Astrocyte of the hippocampus (primary cell): Measurements from ENCODE around the gene CHIC2.
"Not testable (repeated sequence)": the region's sequence is repeated elsewhere in the genome, so short reads cannot be mapped to it uniquely, and the experiment has no call there.

Experiments
- DNase-seq: peaks from one replicate; pipeline ENCODE4 v3.0.0; 2011; ENCODE audit warnings: low read depth, low spot score

Gene CHIC2

DNA sequence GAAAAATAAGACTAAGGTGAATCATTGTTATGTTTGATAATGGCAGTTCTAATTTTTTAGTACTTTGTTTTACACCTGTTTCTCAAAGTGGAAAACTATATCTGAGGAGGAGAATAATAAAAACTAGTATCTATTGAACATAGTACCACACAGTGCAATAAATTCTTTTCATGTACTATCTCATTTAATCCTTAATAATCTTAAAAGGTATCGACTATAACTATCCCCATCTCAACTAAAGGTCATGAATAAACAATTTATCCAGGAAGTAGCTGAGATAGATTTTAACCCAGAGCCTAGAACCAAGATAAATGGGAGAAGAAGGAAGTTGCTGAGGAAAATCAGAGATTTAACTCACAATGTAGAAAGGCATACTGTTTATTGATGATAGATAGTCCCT, 2.5 kb downstream of the CHIC2 start:
- no peak for DNase-seq

DNA sequence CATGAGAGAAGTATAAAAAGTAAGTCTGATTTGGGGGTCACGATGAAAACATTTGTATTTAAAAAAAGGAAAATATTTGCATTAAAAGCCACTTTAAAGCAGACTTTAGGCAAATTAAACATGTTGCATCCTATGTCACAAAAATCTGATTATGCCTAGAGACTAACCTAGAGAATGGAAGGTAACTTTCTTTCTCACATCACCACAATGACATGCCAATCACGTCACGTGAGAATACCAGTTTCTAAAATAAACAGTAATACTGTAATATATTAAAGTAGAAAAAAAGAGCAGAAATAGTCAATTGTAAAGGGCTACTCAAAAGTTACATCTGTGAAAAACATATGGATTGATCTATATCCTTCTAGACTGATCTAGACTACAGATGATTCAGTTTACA, 3.3 kb downstream of the CHIC2 start:
- no peak for DNase-seq

DNA sequence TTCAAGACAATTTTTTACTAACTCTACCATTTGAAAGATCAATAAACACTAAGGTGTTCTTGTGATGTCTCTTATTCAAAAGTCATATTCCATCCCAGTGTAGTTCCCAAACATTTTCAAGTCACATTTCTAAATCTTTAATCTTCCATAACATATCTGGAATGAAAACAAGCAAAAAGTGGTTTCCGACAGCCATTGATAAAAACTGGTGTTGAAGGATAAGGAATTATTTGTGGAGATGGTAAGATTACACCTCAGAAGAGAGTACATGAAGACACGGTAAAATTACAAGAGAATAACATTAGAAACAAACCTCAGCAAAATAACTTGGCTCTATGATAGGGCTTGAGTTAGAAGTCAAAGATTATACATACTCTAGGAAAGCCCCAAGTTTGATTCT, 4.3 kb downstream of the CHIC2 start:
- no peak for DNase-seq

DNA sequence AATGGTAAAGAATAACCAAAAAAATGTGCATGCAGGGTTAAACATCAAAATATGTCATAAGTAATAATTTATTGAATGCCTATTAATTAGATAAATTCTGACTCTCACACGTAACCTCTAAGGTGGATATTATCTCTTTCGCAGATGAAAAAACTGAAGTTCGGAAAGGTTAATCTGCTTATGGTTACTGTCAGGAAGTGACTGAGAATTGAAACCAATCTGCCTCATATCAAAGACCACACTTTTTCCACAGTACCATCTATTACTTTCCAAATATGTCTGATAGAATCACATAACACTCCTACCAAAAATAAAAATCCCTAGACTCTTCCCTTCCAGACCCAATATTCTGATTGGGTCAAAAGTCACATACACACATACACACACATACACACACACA, 6.2 kb downstream of the CHIC2 start:
- DNase-seq = no peak

DNA sequence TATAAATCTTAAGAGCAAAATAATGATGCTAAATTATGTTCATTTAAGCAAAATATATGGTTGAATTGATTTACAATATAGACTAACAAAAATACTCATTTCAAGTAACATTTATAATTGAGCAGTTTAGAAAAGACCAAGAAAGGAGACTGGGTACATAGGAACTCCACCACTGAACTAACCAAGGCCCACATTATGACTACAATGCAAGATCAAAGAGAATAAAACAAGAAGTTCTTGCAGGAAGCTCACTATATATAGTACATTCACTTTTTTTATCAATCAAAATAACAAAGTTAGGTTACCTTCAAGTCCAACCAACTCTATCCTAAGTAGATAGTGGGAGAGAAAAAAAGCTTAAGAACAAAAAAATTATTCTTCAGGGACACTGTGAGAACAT, 8.0 kb downstream of the CHIC2 start:
- no peak for DNase-seq

DNA sequence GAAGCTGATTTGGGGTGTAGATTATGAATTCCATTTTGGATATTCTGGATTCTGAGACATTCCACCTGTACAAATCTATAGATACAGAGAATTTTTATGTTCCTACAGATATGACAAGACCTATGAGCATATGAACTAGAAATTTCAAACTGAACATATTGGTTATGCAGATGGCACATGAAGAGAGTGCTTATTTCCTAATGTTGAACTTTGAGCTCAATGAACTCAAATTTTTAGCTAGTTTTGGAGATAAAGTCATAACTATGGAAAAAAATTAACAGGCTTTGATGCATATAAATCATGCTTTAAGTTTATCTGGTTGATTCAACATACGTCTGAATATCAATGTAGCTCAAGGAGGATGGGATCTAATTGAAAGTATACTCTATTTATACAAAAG, 8.9 kb downstream of the CHIC2 start:
- DNase-seq = no peak

DNA sequence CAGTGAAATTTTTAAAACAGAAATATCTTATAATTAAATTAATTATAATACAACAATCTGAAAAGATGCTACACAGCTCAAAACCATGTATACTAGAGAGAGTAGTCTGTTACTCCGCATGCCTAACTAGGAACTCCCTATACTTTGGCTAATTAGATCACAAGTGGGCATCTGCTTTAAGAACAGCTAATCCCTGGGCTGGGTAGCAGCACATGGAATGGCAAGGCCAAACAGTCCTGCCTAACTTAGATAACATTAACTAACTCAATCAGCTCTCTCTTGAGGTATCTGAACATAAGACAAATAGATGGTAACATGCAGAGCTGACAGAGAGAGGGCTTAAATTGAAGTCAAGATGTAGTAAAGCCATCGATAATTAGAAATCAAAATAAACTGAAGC, 9.9 kb downstream of the CHIC2 start:
- DNase-seq = no peak

DNA sequence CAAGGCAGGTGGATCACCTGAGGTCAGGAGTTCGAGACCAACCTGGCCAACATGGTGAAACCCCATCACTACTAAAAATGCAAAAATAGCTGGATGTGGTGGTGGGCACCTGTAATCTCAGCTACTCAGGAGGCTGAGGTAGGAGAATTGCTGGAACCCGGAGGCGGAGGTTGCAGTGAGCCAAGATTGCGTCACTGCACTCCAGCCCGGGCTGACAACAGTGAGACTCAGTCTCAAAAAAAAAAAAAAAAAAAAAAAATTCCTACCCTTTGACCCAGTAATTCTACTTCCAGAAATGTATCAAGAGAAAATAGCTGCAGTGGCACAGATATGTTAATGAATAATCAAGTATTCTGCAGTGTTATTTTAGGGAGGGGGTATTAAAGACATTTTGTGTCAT, 11.1 kb downstream of the CHIC2 start:
- DNase-seq = not testable (repeated sequence)

DNA sequence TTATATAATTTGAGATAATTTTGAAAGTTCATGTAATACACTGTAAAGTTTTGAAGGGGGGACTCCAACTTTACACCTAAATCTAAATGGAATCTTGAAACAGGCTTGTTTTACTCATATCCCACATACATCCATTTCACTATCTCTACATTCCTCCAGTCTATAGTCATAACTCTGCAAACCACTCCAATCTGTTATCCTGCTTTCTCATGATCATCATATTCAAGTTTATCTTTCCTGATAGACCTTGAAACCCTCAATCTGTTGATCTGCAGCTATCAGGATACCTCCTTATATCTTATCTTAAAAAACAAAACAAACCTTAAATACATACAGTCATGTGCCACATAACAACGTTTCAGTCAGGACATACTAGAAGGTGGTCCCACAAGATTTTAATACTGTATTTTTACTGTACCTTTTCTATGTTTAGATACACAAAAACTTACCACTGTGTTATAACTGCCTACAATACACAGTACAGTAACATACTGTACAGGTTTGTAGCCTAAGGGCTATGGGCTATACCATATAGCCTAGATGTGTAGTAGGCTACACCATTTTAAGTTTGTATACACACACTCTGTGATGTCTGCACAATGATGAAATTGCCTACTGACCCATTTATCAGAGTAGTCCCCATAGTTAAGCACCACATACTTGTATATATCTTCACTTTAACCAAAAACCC, 14.0 kb downstream of the CHIC2 start:
- DNase-seq = no peak

DNA sequence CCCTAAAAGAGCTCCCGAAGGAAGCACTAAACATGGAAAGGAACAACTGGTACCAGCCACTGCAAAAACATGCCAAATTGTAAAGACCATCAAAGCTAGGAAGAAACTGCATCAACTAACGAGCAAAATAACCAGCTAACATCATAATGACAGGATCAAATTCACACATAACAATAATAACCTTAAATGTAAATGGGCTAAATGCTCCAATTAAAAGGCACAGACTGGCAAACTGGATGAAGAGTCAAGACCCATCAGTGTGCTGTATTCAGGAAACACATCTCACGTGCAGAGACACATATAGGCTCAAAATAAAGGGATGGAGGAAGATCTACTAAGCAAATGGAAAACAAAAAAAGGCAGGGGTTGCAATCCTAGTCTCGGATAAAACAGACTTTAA, 20.8 kb downstream of the CHIC2 start:
- DNase-seq = not testable (repeated sequence)

DNA sequence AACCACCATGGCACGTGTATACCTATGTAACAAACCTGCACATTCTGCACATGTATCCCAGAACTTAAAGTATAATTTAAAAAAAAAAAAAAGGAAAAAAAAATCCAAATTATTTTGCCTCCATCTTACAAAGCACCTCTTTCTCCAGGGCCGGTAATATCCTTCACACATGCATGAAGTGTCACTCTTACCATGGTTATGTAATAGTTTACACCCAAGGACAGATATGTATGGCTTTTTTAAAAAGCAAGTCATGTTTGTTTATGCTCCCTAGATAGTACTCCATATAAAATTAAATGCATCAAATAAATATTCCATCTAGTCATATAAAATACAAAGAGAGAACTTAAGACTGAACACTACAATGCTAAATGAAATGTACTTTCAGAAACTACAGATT, 22.5 kb downstream of the CHIC2 start:
- no peak for DNase-seq

DNA sequence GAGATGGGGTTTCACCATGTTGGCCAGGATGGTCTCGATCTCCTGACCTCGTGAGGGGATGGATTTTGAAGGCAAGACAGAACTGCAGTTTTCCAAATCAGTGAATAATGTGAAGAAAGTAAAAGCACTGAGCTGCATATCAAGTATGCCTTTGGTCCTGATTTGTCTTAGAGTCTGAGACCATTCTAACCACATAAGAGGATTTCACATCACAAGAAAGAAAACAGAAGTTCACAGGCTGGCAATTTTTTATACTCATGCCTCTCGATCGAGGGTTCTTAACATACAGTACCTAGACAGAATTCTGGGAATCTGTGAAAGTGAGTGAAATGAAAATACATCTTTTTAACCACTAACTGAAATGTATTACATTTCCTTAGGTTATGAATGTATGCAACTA, 23.3 kb downstream of the CHIC2 start:
- peak; percentile 45 for DNase-seq

DNA sequence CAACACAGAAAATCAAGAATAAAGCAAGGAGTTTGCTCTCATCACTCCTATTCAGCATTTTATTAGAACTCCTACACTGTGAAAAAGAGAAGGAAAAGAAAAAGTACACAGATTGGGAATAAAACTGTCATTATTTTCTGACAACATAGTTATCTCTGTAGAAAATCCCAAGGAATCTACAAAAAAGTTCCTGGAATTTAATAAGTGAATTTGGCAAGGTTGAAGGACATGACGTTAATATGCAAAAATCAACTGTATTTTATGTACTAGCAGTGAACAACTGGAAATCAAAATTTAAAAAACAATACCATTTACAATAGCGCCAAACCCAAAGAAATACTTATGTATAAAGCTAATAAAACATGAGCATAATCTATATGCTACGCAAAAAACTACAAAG, 26.3 kb downstream of the CHIC2 start:
- DNase-seq = no peak

DNA sequence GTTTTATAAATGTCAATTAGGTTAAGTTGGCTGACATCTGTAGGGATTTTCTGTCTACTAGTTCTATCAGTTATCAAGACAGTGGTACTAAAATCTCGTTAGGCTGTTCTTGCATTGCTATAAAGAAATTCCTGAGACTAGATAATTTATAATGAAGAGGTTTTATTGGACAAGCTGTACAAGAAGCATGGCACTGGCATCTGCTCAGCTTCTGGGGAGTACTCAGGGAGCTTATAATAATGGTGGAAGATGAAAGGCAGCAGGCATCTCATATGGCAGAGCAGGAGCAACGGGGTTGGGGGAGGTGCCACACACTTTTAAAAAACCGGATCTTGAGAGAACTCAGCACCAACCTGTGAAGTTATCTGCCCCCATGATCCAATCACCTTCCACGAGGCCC, 28.2 kb downstream of the CHIC2 start:
- no peak for DNase-seq

DNA sequence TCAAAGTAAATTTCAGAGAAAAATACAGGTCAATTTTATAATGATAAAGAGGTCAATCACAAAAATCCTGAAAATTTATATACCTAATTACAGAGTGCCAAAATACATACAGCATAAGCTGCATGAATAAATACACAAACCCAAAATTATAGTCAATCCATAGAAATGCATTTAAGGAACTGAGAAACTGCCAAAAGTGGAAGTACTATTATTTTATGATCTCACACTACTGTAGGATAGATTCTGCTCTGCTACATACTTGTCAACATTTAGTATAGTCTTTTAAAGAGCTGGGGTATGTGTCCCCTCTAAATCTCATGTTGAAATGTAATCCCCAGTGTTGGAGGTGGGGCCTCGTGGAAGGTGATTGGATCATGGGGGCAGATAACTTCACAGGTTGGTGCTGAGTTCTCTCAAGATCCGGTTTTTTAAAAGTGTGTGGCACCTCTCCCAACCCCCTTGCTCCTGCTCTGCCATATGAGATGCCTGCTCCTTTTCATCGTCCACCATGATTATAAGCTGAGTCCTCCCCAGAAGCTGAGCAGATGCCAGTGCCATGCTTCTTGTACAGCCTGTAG, 31.8 kb downstream of the CHIC2 start:
- DNase-seq = no peak

DNA sequence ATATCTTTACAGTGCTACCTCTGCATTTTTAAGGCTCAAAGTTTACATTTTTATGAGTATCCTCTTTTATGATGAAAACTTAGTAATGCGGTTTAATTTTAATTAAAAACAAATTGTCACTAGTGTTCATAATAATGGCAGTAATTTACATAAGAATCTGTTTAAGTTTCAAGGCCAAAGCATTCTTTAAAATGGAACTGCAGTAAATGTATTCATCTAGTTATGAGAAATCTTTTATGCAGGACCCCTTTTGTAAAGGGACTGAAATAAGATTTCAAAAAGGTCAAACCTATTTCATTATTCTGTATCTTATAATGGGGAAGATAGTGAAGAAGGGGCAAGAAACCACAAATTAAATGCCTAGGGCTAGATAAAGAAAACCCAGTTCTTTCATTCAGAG, 37.1 kb downstream of the CHIC2 start:
- no peak for DNase-seq

DNA sequence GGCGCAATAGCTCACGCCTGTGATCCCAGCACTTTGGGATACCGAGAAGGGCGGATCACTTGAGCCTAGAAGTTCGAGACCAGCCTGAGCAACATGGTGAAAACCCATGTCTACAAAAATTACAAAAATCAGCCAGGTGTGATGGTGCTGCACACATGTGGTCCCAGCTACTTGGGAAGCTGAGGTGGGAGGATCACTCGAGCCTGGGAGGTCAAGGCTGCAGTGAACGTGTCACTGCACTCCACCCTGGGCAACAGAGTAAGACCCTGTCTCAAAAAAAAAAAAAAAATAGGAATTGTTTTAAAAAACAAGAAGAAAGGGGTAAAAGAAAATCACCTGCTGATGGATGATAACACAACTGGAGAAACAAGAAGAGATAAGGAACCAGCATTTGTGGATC, 38.8 kb downstream of the CHIC2 start:
- no peak for DNase-seq

DNA sequence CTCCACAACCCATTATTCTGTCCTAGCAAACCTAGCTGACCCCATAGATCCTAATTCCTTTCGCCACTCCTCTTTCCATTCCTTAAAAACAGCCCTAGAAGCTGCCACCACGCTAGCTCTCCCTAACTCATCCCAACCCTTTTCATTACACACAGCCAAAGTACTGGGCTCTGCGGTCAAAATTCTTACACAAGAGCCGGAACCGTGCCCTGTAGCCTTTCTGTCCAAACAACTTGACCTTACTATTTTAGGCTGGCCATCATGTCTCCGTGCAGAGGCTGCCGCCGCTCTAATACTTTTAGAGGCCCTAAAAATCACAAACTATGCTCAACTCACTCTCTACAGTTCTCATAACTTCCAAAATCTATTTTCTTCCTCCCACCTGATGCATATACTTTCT, 41.4 kb downstream of the CHIC2 start:
- DNase-seq = not testable (repeated sequence)

DNA sequence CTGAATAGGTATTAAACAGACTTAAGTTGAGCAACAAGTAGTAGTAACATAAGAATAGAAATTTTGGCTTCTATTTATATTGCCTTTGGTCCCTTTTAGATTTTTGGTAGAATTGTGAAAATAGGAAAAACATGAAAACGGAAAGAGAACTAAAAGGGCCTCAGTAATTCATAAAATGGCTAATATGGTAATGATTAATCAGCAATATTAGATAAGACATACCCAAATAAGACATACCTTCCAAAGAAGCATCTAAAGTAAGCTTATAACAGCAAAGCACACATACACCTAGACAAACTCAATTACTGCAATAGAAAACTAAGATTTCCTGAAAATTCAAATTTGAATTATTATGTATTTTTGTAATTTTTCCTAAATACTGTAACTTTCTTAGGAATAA, 46.4 kb downstream of the CHIC2 start:
- no peak for DNase-seq

DNA sequence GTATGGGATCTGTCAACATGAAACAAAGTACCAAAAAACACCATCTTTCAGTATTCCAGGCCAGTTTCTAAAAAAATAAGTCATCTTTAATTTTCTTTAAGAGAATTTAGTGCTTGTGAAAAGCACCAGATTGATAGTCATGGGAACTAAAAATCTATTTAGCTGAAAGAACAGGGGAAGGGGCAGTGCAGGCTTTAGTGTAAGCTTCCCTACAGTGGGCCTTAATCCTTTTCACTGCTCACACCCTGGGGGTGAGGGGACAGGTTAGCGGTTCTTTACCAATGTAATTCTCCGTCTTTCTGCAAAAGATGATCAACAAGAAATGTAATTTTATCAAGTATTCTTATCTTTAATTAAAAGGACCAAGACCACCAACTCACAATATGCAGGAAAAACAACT, 47.1 kb downstream of the CHIC2 start:
- no peak for DNase-seq

DNA sequence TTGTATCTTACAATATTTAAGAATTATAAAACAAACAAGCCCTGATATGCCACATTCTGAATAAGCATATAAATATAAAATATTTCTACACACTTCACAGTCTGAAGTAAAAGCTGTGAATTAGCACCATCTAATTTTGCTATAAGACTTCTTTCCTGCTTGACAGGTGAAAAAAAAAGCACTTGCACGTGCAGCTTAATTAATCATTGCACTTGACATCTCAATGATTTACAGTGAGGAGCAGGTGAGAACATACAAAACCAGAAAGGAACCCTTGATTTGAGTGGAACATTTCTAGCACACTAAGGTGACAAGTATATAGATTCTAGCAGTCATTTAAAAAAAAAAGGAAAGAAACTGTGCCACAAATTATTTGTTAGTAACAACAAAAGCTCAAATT, 47.9 kb downstream of the CHIC2 start:
- no peak for DNase-seq

DNA sequence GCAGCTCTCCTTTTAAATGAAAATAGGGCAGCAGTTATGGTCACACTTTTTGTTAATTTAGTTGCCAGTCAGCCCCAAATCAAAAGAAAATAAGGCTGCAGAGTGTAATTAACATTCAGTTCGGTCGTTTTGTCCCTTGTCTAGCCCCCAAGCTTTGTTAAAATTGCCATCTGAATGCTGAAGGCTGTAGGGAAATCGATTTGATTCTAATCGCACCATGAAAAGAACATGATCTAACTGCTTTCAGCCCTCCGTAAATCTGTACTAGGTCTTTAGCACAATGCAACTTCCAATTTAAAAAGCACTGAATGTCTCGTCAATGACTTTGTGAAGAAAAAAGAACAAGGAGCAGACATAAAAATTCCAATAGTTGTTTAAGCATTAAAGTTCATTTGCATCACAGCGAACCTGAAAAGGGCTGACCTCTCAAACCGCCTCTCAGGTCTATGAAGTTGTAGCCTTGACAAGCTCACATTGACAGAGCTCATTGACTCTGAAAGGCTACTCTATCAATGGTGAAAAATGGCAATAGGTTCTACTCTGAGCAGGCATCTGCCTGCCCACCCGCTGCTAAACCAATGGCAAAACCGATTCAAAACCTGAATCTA, 48.9 kb downstream of the CHIC2 start:
- no peak for DNase-seq

DNA sequence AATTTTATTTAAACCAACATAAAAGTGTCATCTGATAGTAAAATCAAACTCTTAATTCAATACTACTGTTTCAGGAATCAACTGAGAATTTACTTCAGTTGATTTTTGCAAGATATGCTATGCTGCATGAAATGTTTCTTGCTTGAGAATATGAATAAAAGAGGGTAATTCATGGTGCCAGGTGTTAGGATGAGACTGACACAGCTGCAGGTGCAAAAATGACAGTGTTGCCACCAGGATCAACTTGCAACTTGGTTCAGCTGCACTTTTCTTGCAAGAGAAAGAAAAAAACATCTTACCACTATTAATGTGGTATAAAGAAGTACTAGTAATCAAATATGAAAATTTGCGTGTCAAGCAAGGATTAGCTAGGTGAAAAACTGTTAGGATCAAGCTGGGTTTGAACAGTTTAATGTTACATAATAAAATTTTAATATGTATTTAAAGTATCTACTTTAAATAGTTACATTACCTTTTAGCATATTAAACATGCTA, 49.7 kb downstream of the CHIC2 start:
- DNase-seq = no peak
